GM18507 (cell line): ENCODE measurements around the gene SLC43A1.
A peak's percentile ranks its signal among the peaks of the same experiment; 100 is the strongest.
"Not testable (repeated sequence)": the region's sequence is repeated elsewhere in the genome, so short reads cannot be mapped to it uniquely, and the experiment has no call there.

Source experiments
- DNase-seq: peaks from one replicate; pipeline ENCODE4 v3.0.0; 2011; ENCODE audit warnings: low read depth; ENCODE audit not compliant: insufficient read length; ENCODE audit errors: extremely low spot score
- FAIRE-seq: peaks from 2 replicates; lab custom pipeline; 2011; peaks lifted over from hg19 to GRCh38; lab: Jason Lieb, UNC

SLC43A1 gene

GRCh38 chr11:57467508-57468157, 47.9 kb downstream of the SLC43A1 start:
- DNase-seq (no peak), FAIRE-seq (no peak)

- DNase-seq (no peak), FAIRE-seq (no peak)
These were observed 48.8 kb downstream of the SLC43A1 start for GRCh38 chr11:57466680-57467079.

GRCh38 chr11:57464539-57465181, 50.8 kb downstream of the SLC43A1 start:
- DNase-seq (no peak), FAIRE-seq (no peak)

- DNase-seq = no peak
- FAIRE-seq = no peak
These were observed 51.6 kb downstream of the SLC43A1 start for GRCh38 chr11:57463671-57464538.

- no peak for DNase-seq
- FAIRE-seq = no peak
These were observed 52.9 kb downstream of the SLC43A1 start for GRCh38 chr11:57462597-57462996.

- FAIRE-seq (no peak), DNase-seq (no peak)
These were observed 53.5 kb downstream of the SLC43A1 start for GRCh38 chr11:57461841-57462489.

- FAIRE-seq = no peak
- no peak for DNase-seq
These were observed 54.4 kb downstream of the SLC43A1 start for GRCh38 chr11:57460758-57461749.

- DNase-seq (peak; percentile 57), FAIRE-seq (no peak)
These were observed 55.3 kb downstream of the SLC43A1 start, which contains the start of gene RTN4RL2 for GRCh38 chr11:57460022-57460757. TSS of gene RTN4RL2 (plus strand) at chr11:57460528. CDS start at chr11:57460866, 338 bp downstream.

- FAIRE-seq = no peak
- DNase-seq = no peak
These were observed 56.1 kb downstream of the SLC43A1 start for GRCh38 chr11:57459164-57460021.

GRCh38 chr11:57458410-57459163, 56.9 kb downstream of the SLC43A1 start:
- FAIRE-seq (peak; percentile 35), DNase-seq (no peak)

GRCh38 chr11:57458060-57458409, 57.5 kb downstream of the SLC43A1 start:
- DNase-seq (no peak), FAIRE-seq (no peak)

GRCh38 chr11:57457643-57458023, 57.9 kb downstream of the SLC43A1 start:
- no peak for FAIRE-seq

GRCh38 chr11:57456960-57457642, 58.4 kb downstream of the SLC43A1 start:
- DNase-seq (peak; percentile 54), FAIRE-seq (peak; percentile 82)

More at GRCh38 chr11:57457643-57458023, 57.9 kb downstream of the SLC43A1 start:
- no peak for DNase-seq

GRCh38 chr11:57453543-57454177, 61.8 kb downstream of the SLC43A1 start:
- FAIRE-seq (no peak), DNase-seq (no peak)

GRCh38 chr11:57446055-57446454, 69.4 kb downstream of the SLC43A1 start:
- no peak for FAIRE-seq
- DNase-seq = no peak

GRCh38 chr11:57445122-57445394, 70.4 kb downstream of the SLC43A1 start:
- DNase-seq, FAIRE-seq: not testable (repeated sequence)
